Breast epithelium (tissue), 3 donors: Measurements from ENCODE around the gene FAM228B.

Source experiments
- POLR2A ChIP-seq: fragments of 450-650 bp; IDR thresholded peaks from one replicate; pipeline ENCODE4 v1.6.1; 2016; ENCODE audit warnings: antibody characterized with exemption, mild to moderate bottlenecking, moderate library complexity
- POLR2AphosphoS5 ChIP-seq, 3 donors: sonication (generic); formaldehyde crosslinking; IDR thresholded peaks; one replicate each; pipeline ENCODE4 v1.6.1; 2017; ENCODE audit warnings: antibody characterized with exemption in 3 of 3
- TF ChIP-seq, protein P1 (sequence below), 3 donors: fragments of 450-650 bp; IDR thresholded peaks; one replicate each; pipeline ENCODE4 v1.5.1; 2016 to 2017; ENCODE audit warnings: antibody characterized with exemption in 3 of 3, mild to moderate bottlenecking in 3 of 3, moderate library complexity in 3 of 3

- TF ChIP-seq, protein P1, sequence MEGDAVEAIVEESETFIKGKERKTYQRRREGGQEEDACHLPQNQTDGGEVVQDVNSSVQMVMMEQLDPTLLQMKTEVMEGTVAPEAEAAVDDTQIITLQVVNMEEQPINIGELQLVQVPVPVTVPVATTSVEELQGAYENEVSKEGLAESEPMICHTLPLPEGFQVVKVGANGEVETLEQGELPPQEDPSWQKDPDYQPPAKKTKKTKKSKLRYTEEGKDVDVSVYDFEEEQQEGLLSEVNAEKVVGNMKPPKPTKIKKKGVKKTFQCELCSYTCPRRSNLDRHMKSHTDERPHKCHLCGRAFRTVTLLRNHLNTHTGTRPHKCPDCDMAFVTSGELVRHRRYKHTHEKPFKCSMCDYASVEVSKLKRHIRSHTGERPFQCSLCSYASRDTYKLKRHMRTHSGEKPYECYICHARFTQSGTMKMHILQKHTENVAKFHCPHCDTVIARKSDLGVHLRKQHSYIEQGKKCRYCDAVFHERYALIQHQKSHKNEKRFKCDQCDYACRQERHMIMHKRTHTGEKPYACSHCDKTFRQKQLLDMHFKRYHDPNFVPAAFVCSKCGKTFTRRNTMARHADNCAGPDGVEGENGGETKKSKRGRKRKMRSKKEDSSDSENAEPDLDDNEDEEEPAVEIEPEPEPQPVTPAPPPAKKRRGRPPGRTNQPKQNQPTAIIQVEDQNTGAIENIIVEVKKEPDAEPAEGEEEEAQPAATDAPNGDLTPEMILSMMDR (IDR thresholded peaks at IDR 0.05), result no peak
- TF ChIP-seq POLR2A (no peak), POLR2AphosphoS5 (IDR thresholded peaks at IDR 0.05) (no peak)
These were observed 34.4 kb upstream of the FAM228B start for GRCh38 chr2:24088821-24089359.
